ENCODE measurements around the gene NPM1.
"Not testable (repeated sequence)": the region's sequence is repeated elsewhere in the genome, so short reads cannot be mapped to it uniquely, and the experiment has no call there.

DNA sequence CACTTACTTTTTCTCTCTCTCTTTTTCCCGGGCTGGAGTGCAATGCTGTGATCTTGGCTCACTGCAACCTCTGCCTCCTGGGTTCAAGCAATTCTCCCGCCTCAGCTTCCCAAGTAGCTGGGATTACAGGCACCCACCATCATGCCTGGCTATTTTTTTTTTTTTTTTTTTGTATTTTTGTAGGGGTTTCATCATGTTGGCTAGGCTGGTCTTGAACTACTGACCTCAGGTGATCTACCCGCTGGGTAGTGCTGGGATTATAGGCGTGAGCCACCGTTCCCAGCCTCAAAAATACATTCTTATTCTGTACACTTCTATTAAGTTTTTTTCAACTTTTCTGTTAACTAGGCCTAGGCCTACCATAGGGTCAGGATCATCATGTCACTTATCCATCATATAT lies 26.3 kb downstream of the NPM1 start:
- not testable (repeated sequence) for TF ChIP-seq POLR2A (IDR thresholded peaks at IDR 0.05)
- TF ChIP-seq, protein P1, sequence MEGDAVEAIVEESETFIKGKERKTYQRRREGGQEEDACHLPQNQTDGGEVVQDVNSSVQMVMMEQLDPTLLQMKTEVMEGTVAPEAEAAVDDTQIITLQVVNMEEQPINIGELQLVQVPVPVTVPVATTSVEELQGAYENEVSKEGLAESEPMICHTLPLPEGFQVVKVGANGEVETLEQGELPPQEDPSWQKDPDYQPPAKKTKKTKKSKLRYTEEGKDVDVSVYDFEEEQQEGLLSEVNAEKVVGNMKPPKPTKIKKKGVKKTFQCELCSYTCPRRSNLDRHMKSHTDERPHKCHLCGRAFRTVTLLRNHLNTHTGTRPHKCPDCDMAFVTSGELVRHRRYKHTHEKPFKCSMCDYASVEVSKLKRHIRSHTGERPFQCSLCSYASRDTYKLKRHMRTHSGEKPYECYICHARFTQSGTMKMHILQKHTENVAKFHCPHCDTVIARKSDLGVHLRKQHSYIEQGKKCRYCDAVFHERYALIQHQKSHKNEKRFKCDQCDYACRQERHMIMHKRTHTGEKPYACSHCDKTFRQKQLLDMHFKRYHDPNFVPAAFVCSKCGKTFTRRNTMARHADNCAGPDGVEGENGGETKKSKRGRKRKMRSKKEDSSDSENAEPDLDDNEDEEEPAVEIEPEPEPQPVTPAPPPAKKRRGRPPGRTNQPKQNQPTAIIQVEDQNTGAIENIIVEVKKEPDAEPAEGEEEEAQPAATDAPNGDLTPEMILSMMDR (IDR thresholded peaks at IDR 0.05): not testable (repeated sequence)

All from uterus (tissue), 2 donors.